GM19193 (cell line): ENCODE results near the gene HMG20B.
A peak's percentile ranks its signal among the peaks of the same experiment; 100 is the strongest.

Source experiments
- POLR2A ChIP-seq: IDR thresholded peaks from 4 replicates; pipeline ENCODE4 v1.6.1; 2011; ENCODE audit not compliant: insufficient read depth, insufficient read length; ENCODE audit errors: extremely low read depth

Gene HMG20B

DNA sequence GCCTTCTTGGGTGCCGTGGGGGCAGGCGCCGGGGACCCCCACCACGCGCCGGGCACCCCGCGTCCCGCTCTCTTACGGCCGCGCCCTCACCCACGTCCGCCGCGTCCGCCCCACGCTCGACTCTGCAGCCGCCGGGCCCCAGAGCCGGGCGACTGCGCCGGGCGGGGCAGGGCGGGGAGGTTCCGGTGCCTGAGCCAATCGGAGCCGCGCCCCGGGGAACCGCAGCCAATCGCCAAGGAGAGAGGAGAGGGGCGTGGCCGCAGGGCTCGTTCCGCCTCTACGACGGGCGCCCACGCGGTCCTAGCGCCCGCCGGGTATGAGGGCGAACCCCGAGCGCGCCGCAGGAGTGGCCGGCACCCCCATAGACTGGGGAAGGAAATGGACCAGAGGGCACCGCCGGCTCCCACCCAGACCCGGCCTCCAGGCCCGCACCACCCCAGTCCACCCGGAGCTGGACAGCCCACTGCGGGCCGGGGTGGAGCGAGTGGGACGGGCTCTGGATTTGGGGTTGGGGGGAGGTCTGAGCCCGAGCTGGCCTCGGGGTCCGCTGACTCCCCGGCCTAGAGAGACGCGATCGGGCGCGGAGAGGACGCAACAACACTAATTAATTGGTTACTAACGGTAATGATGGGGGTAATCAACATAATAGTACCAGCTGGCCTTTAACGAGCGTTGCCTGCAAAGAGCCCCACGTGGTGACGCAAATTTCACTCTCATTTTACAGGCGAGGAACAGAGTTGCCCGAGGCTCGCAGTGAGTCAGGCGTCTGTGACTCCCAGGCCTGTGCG is 15.1 kb upstream of the HMG20B start, which contains the start of gene MFSD12:
Gene MFSD12 (minus strand): TSS at position 126 of the 788 bp plus-strand sequence. CDS start 183 bp downstream, outside the sequence.
- TF ChIP-seq POLR2A, result peak; percentile 81

- no peak for TF ChIP-seq POLR2A
Observed at GRCh38 chr19:3563709-3564524, 8.8 kb upstream of the HMG20B start.

DNA sequence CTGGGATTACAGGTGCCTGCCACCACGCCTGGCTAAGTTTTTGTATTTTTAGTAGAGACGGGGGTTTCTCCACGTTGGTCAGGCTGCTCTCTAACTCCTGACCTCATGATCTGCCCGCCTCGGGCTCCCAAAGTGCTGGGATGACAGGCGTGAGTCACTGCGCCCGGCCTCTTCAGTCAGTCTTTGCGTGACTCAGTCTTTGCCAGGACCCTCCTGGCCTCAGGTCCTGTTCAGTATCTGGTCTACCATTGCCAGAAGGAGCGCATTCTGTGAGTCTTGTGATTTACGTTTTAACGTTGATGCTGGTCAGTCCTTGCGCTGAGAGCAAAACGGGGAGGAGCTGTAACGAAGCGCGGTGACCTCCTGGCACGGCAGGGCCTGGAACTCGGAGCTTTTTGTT is 7.6 kb upstream of the HMG20B start:
- TF ChIP-seq POLR2A, result no peak

DNA sequence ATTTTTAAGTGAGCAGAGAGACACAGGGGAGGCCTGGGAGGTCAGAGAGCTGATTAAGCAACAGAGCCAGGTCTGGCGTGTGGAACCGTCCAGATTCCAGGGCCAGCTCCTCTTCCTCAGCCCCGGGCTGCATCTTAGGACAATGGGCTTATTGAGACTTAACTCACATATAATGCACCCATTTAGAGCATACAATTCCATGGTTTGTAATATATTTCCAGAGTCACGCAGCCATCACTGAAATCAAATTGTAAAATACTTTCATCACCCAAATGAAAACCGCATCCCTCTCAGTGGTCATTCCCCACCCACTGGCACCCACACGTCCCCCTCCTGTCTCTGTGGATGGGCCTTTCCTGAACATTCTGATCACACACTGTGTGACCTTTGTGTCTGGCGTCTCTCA is 2.1 kb upstream of the HMG20B start:
- no peak for TF ChIP-seq POLR2A

GRCh38 chr19:3572132-3572854 is 451 bp upstream of the HMG20B start:
- no peak for TF ChIP-seq POLR2A

- no peak for TF ChIP-seq POLR2A
Observed at GRCh38 chr19:3573162-3573857, 566 bp downstream of the HMG20B start.

DNA sequence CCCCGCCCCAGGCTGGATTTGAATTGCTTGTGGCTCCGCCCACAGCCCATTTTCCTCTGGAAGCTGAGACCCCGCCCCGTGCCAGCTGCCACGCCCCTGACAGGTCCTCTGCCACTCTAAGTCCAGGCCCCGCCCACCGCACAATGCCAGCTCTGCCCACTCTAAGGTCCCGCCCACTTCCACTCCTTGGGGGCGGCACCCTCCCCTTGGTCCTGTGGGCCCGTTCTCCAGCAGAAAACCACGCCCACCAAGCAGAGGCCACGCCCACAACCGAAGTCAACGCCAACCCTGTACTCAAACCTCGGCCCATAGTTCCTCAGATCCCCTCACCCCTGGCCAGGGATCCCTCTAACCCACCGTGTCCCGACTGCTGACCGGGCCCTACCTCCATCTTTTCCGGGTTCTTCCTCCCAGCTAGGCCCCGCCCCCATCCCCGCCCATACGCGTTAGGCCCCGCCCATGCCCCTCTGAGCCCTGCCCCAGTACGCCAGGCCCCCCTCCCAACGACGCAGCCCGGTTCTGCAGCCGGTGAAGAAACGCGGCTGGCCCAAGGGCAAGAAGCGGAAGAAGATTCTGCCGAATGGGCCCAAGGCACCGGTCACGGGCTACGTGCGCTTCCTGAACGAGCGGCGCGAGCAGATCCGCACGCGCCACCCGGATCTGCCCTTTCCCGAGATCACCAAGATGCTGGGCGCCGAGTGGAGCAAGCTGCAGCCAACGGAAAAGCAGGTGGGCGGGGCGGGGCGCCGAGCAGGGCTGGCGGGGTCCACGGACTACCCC is 1.3 kb downstream of the HMG20B start:
- TF ChIP-seq POLR2A, result no peak

DNA sequence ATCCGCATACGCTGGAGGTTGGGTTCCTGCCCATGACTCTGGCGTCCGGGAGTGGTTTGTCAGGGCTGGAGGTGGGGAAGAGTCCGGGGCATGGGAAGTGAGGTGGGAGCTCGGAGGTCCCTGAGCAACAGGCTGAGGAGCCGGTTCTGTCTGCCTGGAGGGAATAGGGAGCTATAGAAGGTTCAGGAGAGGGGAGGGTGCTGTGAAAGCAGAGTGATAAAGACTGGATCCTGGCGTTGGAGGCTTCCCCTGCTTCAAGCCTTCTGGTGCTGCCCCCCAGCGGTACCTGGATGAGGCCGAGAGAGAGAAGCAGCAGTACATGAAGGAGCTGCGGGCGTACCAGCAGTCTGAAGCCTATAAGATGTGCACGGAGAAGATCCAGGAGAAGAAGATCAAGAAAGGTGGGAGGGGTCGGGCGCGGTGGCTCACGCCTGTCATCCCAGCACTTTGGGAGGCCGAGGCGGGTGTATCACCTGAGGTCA is 2.6 kb downstream of the HMG20B start:
- TF ChIP-seq POLR2A, result no peak

DNA sequence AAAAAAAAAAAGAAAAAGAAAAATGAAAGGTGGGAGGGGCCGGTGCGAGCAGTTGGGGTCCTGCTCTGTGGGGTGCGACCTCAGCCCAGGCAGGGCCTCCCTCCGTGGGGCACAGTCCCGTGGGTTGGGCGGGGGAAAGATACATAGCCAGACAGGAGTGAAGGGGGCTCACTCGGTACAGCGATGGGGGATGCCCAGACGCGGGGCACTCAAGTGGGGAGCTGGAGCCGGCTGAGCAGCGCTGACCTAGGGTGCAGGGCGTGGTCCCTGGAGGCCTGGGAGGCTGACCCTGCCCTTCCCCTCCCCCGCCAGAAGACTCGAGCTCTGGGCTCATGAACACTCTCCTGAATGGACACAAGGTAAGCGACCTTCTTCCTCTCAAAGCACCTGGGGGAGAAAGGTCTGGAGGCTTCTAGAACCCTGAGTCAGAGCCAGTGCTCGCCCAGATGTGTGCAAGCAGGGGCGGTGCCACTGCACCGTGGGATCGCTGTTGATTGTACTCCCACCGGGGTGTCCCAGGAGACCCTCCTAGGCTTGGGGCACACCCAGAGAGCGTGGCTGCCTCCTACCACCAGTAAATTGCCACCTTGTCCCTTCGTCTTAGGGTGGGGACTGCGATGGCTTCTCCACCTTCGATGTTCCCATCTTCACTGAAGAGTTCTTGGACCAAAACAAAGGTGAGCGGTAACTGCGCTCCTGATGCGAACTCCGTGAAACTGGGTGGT is 3.4 kb downstream of the HMG20B start:
- TF ChIP-seq POLR2A, result no peak

DNA sequence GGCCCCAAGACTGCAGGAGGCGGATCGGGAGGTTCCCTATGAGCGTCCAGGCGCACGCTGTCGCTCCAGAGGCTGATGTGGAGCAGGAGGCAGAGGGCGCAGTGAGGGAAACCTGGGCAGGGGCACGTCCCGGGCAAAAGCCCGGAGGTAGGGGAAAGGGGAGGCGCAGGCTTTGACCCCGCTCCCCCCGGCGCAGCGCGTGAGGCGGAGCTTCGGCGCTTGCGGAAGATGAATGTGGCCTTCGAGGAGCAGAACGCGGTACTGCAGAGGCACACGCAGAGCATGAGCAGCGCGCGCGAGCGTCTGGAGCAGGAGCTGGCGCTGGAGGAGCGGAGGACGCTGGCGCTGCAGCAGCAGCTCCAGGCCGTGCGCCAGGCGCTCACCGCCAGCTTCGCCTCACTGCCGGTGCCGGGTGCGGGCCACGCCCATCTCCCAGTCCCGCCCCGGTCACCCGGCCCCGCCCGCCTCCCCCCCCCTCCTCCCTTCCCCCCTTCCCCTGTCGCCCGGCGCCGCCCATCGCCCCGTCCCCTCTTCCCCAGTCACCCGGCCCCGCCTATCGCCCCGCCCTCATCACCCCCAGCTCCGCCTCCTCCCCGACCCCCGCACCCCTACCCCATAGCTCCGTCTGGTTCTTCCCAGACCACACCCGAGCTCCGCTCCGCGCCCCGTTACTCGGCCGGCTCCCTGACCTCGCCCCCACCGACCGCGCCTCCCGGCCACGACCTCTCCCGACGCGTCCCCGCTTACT is 4.1 kb downstream of the HMG20B start:
- no peak for TF ChIP-seq POLR2A

DNA sequence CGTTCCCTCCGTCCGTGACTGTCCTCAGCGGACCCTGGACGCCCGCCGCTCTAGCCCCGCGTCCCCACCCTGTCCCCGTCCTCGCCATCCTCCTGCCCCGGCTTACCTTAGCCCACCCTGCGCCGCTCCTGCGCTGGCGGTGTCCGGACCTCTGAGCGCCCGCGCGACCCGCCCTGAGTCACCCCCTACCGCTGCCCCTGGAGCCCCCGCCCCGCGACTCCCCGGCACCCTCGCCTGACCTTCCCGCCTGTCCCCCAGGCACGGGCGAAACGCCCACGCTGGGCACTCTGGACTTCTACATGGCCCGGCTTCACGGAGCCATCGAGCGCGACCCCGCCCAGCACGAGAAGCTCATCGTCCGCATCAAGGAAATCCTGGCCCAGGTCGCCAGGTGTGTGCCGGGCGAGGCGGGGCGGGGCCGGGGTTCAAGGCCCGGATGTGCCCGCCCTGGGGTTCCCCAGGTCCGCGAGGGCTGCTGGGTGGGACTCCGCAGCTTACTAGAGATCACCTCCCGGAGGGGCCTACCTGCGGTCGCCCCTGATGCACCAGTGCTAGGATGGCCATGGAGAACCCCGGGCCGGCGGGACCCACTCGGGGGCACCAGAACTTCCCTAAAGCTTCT is 5.1 kb downstream of the HMG20B start:
- TF ChIP-seq POLR2A, result no peak

DNA sequence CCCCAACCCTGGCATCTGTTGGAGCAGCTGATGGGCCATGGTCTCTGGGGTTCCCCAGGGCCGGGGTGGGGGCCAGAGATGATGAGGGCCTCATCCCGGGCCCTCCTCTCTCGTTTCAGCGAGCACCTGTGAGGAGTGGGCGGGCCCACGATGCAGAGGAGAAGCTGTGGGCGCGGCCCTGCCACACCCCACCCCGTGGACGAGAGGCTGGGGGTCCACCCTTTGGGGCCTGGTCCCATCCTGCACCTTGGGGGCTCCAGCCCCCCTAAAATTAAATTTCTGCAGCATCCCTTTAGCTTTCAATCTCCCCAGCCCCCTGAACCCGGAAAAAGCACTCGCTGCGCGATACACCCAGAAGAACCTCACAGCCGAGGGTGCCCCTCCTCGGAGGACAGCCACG is 5.6 kb downstream of the HMG20B start:
- TF ChIP-seq POLR2A, result no peak
